Activated CD4-positive, alpha-beta T cell treated with anti-CD3 and anti-CD28 coated beads, Interleukin-2, amount 10 ng/mL, durations not matched to agents 24 days and 14 days (primary cell): ENCODE data around the gene SLC6A11. TPM values are rescaled to one million over a fixed set of nuclear protein-coding genes. Genes with fewer than 3 reads are reported as not detected.

Experiments
- DNase-seq: peaks from one replicate; pipeline ENCODE4 v3.0.0; 2022
- H3K27ac Mint-ChIP-seq: one replicate; pipeline ENCODE4 v1.8.0; 2022; ENCODE audit warnings: mild to moderate bottlenecking, mixed read lengths
- H3K27me3 Mint-ChIP-seq: one replicate; pipeline ENCODE4 v1.8.0; 2022; ENCODE audit warnings: mixed read lengths
- H3K36me3 Mint-ChIP-seq: one replicate; pipeline ENCODE4 v1.8.0; 2022; ENCODE audit warnings: low read depth, mild to moderate bottlenecking, mixed read lengths
- H3K4me1 Mint-ChIP-seq: one replicate; pipeline ENCODE4 v1.8.0; 2021; ENCODE audit warnings: mixed read lengths
- H3K4me3 Mint-ChIP-seq: one replicate; pipeline ENCODE4 v1.8.0; 2022; ENCODE audit warnings: mild to moderate bottlenecking, moderate library complexity, mixed read lengths
- H3K9me3 Mint-ChIP-seq: one replicate; pipeline ENCODE4 v1.8.0; 2021; ENCODE audit warnings: mixed read lengths
- intact Hi-C: fragments of 100-400 bp; cut with micrococcal nuclease; formaldehyde crosslinking; loops from one replicate; pipeline ENCODE4 v1.15.1; 2023
- total RNA-seq: library from RNA; stranded (reverse); gene quantifications from 2 replicates; pipeline ENCODE4 v1.2.3, GENCODE V29; 2022

Gene SLC6A11
- total RNA-seq, 1 donor from 2014 or later: not detected

GRCh38 chr3:10957976-10958749, 142.1 kb downstream of the SLC6A11 start:
- H3K27me3 Mint-ChIP-seq: no peaks in the 10 kb centered on the region
- no peak overlapping the region for H3K4me3 Mint-ChIP-seq
- H3K27ac Mint-ChIP-seq: no peak overlapping the region
- DNase-seq: no peak
- intact Hi-C loops: no loop called here
- H3K4me1 Mint-ChIP-seq: no peaks in the 10 kb centered on the region
- H3K9me3 Mint-ChIP-seq: no peaks in the 10 kb centered on the region
- no peaks in the 10 kb centered on the region for H3K36me3 Mint-ChIP-seq

GRCh38 chr3:10960255-10960654, 144.2 kb downstream of the SLC6A11 start:
- intact Hi-C loops: no loop called here
- H3K36me3 Mint-ChIP-seq: no peaks in the 10 kb centered on the region

GRCh38 chr3:10961921-10962320, 145.9 kb downstream of the SLC6A11 start:
- no peak overlapping the region for H3K27ac Mint-ChIP-seq
- no peak overlapping the region for H3K4me3 Mint-ChIP-seq
- H3K27me3 Mint-ChIP-seq: no peaks in the 10 kb centered on the region
- no peak for DNase-seq
- H3K36me3 Mint-ChIP-seq: no peaks in the 10 kb centered on the region
- H3K9me3 Mint-ChIP-seq: no peaks in the 10 kb centered on the region
- no peaks in the 10 kb centered on the region for H3K4me1 Mint-ChIP-seq
- intact Hi-C loops: no loop called here

More at GRCh38 chr3:10960255-10960654, 144.2 kb downstream of the SLC6A11 start:
- no peak overlapping the region for H3K27ac Mint-ChIP-seq
- H3K4me1 Mint-ChIP-seq: no peaks in the 10 kb centered on the region
- no peaks in the 10 kb centered on the region for H3K9me3 Mint-ChIP-seq
- no peaks in the 10 kb centered on the region for H3K27me3 Mint-ChIP-seq
- H3K4me3 Mint-ChIP-seq: no peak overlapping the region
- no peak for DNase-seq

GRCh38 chr3:10962481-10963036, 146.5 kb downstream of the SLC6A11 start:
- intact Hi-C loops: no loop called here
- DNase-seq: no peak
- Mint-ChIP-seq H3K9me3 (no peaks in the 10 kb centered on the region), H3K27me3 (no peaks in the 10 kb centered on the region), H3K4me3 (no peak overlapping the region), H3K36me3 (no peaks in the 10 kb centered on the region), H3K4me1 (no peaks in the 10 kb centered on the region), H3K27ac (no peak overlapping the region)

- H3K4me1 Mint-ChIP-seq: no peaks in the 10 kb centered on the region
- H3K36me3 Mint-ChIP-seq: no peaks in the 10 kb centered on the region
- peak; percentile 67 for DNase-seq
- H3K27me3 Mint-ChIP-seq: no peaks in the 10 kb centered on the region
- no peak overlapping the region for H3K4me3 Mint-ChIP-seq
- H3K9me3 Mint-ChIP-seq: no peaks in the 10 kb centered on the region
- no peak overlapping the region for H3K27ac Mint-ChIP-seq
- intact Hi-C loops: no loop called here
These were observed 148.6 kb downstream of the SLC6A11 start for GRCh38 chr3:10964537-10965167.

- no peaks in the 10 kb centered on the region for H3K4me1 Mint-ChIP-seq
- peaks cover 2% of the 10 kb centered on the region for H3K27me3 Mint-ChIP-seq
- no peaks in the 10 kb centered on the region for H3K9me3 Mint-ChIP-seq
- intact Hi-C loops: no loop called here
- no peak for DNase-seq
- no peak overlapping the region for H3K4me3 Mint-ChIP-seq
- H3K27ac Mint-ChIP-seq: no peak overlapping the region
- no peaks in the 10 kb centered on the region for H3K36me3 Mint-ChIP-seq
These were observed 152.4 kb downstream of the SLC6A11 start for GRCh38 chr3:10968401-10968800.

- Mint-ChIP-seq H3K27ac (no peak overlapping the region), H3K27me3 (peaks cover 4% of the 10 kb centered on the region), H3K9me3 (no peaks in the 10 kb centered on the region), H3K4me1 (no peaks in the 10 kb centered on the region), H3K36me3 (no peaks in the 10 kb centered on the region), H3K4me3 (no peak overlapping the region)
- no peak for DNase-seq
- intact Hi-C loops: no loop called here
These were observed 154.4 kb downstream of the SLC6A11 start for GRCh38 chr3:10970306-10970960.

- DNase-seq: no peak
- H3K27me3 Mint-ChIP-seq: peaks cover 4% of the 10 kb centered on the region
- no peaks in the 10 kb centered on the region for H3K9me3 Mint-ChIP-seq
- H3K36me3 Mint-ChIP-seq: no peaks in the 10 kb centered on the region
- H3K4me3 Mint-ChIP-seq: no peak overlapping the region
- intact Hi-C loops: no loop called here
- H3K27ac Mint-ChIP-seq: no peak overlapping the region
- H3K4me1 Mint-ChIP-seq: no peaks in the 10 kb centered on the region
These were observed 156.2 kb downstream of the SLC6A11 start for GRCh38 chr3:10972072-10972782.

- H3K4me3 Mint-ChIP-seq: no peak overlapping the region
- H3K27me3 Mint-ChIP-seq: peaks cover 4% of the 10 kb centered on the region
- no peaks in the 10 kb centered on the region for H3K4me1 Mint-ChIP-seq
- no peak for DNase-seq
- H3K36me3 Mint-ChIP-seq: no peaks in the 10 kb centered on the region
- H3K9me3 Mint-ChIP-seq: no peaks in the 10 kb centered on the region
- intact Hi-C loops: no loop called here
- no peak overlapping the region for H3K27ac Mint-ChIP-seq
These were observed 157.1 kb downstream of the SLC6A11 start for GRCh38 chr3:10973046-10973595.

GRCh38 chr3:10974131-10974530, 158.1 kb downstream of the SLC6A11 start:
- Mint-ChIP-seq H3K27ac (no peak overlapping the region), H3K4me1 (no peaks in the 10 kb centered on the region), H3K27me3 (peaks cover 4% of the 10 kb centered on the region), H3K9me3 (no peaks in the 10 kb centered on the region), H3K4me3 (no peak overlapping the region), H3K36me3 (no peaks in the 10 kb centered on the region)
- intact Hi-C loops: no loop called here
- DNase-seq: no peak

GRCh38 chr3:10974746-10975375, 158.8 kb downstream of the SLC6A11 start:
- no peak for DNase-seq
- Mint-ChIP-seq H3K4me3 (no peak overlapping the region), H3K9me3 (no peaks in the 10 kb centered on the region), H3K27ac (no peak overlapping the region), H3K4me1 (no peaks in the 10 kb centered on the region), H3K36me3 (no peaks in the 10 kb centered on the region), H3K27me3 (peaks cover 4% of the 10 kb centered on the region)
- intact Hi-C loops: no loop called here

- no peak for DNase-seq
- H3K27ac Mint-ChIP-seq: no peak overlapping the region
- no peaks in the 10 kb centered on the region for H3K36me3 Mint-ChIP-seq
- intact Hi-C loops: no loop called here
- H3K9me3 Mint-ChIP-seq: no peaks in the 10 kb centered on the region
- peaks cover 4% of the 10 kb centered on the region for H3K27me3 Mint-ChIP-seq
- H3K4me3 Mint-ChIP-seq: no peak overlapping the region
- no peaks in the 10 kb centered on the region for H3K4me1 Mint-ChIP-seq
These were observed 159.7 kb downstream of the SLC6A11 start for GRCh38 chr3:10975695-10976234.

GRCh38 chr3:10976770-10977169, 160.7 kb downstream of the SLC6A11 start:
- Mint-ChIP-seq H3K27ac (no peak overlapping the region), H3K27me3 (peaks cover 4% of the 10 kb centered on the region), H3K4me1 (no peaks in the 10 kb centered on the region), H3K9me3 (no peaks in the 10 kb centered on the region), H3K4me3 (no peak overlapping the region), H3K36me3 (no peaks in the 10 kb centered on the region)
- no peak for DNase-seq
- intact Hi-C loops: no loop called here
